Upper lobe of left lung (tissue), 4 donors: ENCODE data around the gene COG5.

Source experiments
- POLR2A ChIP-seq, 4 donors: fragments of 450-650 bp; IDR thresholded peaks; one replicate each; pipeline ENCODE4 v1.5.1; 2016 to 2017; ENCODE audit warnings: antibody characterized with exemption in 4 of 4, mild to moderate bottlenecking in 2 of 4
- TF ChIP-seq, protein P1 (sequence below), 6 experiments: fragments of 450-650 bp in 4 of 6; fragments of 200-600 bp in 2 of 6; sonication (generic) in 2 of 6; IDR thresholded peaks; one replicate each; pipeline ENCODE4 v1.5.1; 2016 to 2019; ENCODE audit warnings: antibody characterized with exemption in 6 of 6

DNA sequence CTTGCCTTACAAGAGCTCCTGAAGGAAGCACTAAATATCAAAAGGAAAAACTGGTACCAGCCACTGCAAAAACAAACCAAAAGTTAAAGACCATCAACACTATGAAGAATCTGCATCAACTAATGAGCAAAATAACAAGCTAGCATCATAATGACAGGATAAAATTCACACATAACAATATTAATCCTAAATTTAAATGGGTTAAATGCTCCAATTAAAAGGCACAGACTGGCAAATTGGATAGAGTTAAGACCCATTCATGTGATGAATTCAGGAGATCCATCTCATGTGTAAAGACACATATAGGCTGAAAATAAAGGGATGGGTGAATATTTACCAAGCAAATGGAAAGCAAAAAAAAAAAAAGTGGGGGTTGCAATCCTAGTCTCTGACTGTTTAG, 29.6 kb downstream of the COG5 start:
- TF ChIP-seq, protein P1, sequence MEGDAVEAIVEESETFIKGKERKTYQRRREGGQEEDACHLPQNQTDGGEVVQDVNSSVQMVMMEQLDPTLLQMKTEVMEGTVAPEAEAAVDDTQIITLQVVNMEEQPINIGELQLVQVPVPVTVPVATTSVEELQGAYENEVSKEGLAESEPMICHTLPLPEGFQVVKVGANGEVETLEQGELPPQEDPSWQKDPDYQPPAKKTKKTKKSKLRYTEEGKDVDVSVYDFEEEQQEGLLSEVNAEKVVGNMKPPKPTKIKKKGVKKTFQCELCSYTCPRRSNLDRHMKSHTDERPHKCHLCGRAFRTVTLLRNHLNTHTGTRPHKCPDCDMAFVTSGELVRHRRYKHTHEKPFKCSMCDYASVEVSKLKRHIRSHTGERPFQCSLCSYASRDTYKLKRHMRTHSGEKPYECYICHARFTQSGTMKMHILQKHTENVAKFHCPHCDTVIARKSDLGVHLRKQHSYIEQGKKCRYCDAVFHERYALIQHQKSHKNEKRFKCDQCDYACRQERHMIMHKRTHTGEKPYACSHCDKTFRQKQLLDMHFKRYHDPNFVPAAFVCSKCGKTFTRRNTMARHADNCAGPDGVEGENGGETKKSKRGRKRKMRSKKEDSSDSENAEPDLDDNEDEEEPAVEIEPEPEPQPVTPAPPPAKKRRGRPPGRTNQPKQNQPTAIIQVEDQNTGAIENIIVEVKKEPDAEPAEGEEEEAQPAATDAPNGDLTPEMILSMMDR (IDR thresholded peaks at IDR 0.05), result no peak
- no peak for TF ChIP-seq POLR2A (IDR thresholded peaks at IDR 0.05)
